Renal pelvis (tissue), 4 donors: Measurements from ENCODE around the gene METTL13. TPM values are rescaled to one million over a fixed set of nuclear protein-coding genes. Genes with fewer than 3 reads are reported as not detected.

Source experiments
- DNase-seq: peaks from one replicate; pipeline ENCODE4 v3.0.0-alpha.2; 2013
- polyA plus RNA-seq, 3 donors: library from polyadenylated mRNA; unstranded; fragments of 120-200 nt; gene quantifications; one replicate each; pipeline ENCODE4 v1.2.1, GENCODE V29; 2013; ENCODE audit not compliant: insufficient read length in 3 of 3

Gene METTL13
- polyA plus RNA-seq, 3 donors: 37.1 to 38.0 (median 37.8) TPM

DNA sequence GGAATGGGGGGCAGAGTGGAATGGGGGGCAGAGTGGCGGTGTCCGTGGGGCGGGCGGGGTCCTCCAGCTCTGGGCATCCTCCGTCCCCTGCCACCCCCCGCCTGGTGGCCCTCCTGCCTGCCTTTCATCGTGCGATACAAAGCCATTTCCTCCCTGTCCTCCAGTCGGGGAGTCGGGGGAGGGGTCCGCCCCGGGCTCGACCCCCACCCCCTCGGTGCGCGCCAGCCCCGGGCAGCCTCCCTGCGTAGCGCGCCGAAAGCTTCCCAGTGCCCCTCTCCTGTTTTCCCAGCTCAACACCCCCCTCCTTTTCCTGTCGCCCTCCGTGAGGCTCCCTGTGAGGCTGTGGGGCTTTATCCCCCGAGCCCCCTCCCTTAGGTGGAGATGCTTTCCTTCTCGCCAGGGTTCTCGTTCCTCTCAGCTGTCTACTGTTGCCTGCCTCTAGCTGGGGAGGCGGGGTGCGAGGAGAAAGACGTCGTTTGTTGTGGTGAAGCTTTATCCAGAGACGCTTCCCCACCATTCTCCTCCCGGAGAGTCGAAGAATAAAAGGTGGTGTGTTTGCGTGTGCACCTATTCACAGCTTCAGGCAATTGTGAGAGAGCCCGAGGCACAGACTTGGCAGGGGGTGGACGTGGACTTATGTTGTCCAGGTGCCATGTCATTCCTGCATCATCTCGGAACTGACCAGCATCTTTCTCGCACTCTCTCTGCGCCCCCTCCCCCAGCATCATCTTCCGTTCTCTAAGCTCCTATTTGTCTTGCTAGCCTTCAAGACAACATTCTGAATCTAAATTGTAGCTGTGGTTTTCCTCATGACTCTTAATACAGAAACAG is 60.7 kb downstream of the METTL13 start:
- DNase-seq: no peak

DNA sequence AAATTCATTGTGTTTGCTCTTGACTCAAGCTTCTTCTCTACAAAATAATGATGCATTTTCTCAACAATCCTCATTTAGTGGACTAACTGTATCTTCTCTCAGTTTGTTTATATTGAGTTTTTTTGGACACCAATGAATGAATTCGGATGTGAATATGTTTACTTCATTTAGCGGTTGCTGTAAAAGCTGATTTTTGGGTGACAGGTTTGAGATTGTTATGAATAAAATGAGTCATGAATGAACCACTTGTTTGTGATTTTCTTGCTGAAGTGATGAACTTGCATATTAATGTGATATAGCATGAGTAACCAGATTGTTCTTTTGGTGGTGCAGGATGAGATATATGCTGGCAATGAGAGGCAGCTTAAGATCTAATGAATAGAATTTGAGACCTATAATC is 62.9 kb downstream of the METTL13 start:
- DNase-seq: no peak

DNA sequence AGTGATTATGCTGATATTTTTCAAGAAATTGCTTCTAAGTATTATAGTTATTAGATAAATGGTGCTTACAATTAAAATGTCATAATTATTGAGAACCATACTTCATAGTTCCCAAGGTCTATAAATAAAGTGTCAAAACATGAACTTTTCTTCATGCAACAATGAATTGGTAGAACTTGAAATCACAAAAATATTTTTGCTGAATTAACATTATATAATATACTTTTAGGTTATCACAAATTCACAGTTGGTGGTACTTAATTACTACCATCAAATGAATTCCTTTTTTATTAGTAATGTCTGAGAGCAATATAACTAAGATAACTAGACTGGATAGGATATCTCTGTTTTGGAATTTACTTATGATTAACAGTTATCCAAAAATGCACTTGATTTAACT is 64.5 kb downstream of the METTL13 start:
- no peak for DNase-seq

Other genes starting within 250 kb of the METTL13 start
- under 1 TPM; 0.57 to 0.90 (median 0.86) TPM for gene MYOCOS, start 159.4 kb upstream of the METTL13 start, polyA plus RNA-seq
- gene MYOC, start 129.0 kb upstream of the METTL13 start, polyA plus RNA-seq: under 1 TPM; 0.16 to 0.28 (median 0.18) TPM
- 10 to 100 TPM; 13.7 to 17.7 (median 16.5) TPM for gene VAMP4, start 39.6 kb upstream of the METTL13 start, polyA plus RNA-seq
- 1 to 10 TPM; 4.1 to 6.3 (median 4.4) TPM for gene DNM3, start 59.8 kb downstream of the METTL13 start, polyA plus RNA-seq